SU-DHL-6 (cell line): ENCODE data around the gene PPP1R12C.

Experiments used
- H2AFZ ChIP-seq: fragments of 200-600 bp; sonication (generic); 2 replicates; pipeline ENCODE4 v1.6.1; 2014; ENCODE audit warnings: low read depth, mild to moderate bottlenecking, moderate library complexity, mixed read lengths, antibody characterized with exemption, low read length; ENCODE audit not compliant: severe bottlenecking
- H3F3A ChIP-seq: fragments of 200-600 bp; shearing (Covaris generic); 2 replicates; pipeline ENCODE4 v1.6.0; 2016; ENCODE audit warnings: antibody characterized with exemption, mild to moderate bottlenecking; ENCODE audit not compliant: insufficient read depth
- H3K27ac ChIP-seq: fragments of 200-600 bp; sonication (generic); 2 replicates; pipeline ENCODE4 v1.5.1; 2016; ENCODE audit warnings: low read depth, mild to moderate bottlenecking, low read length, moderate library complexity, mixed read lengths
- H3K27me3 ChIP-seq: fragments of 200-600 bp; sonication (generic), shearing (Covaris generic); 2 replicates; pipeline ENCODE4 v1.6.0; 2014; ENCODE audit warnings: mild to moderate bottlenecking, low read length
- H3K36me3 ChIP-seq: fragments of 200-600 bp; sonication (generic); 2 replicates; pipeline ENCODE4 v1.6.1; 2014; ENCODE audit warnings: mild to moderate bottlenecking, low read length, mixed read lengths
- H3K4me2 ChIP-seq: fragments of 300-600, 200-600 bp; shearing (Covaris generic), sonication (generic); 2 replicates; pipeline ENCODE4 v1.6.0; 2014; ENCODE audit warnings: low read length, low read depth, mild to moderate bottlenecking; ENCODE audit not compliant: poor library complexity, severe bottlenecking
- H3K4me3 ChIP-seq: fragments of 200-600 bp; sonication (generic); 2 replicates; pipeline ENCODE4 v1.5.1; 2014; ENCODE audit warnings: antibody characterized with exemption, low read length, mild to moderate bottlenecking, mixed read lengths; ENCODE audit not compliant: insufficient read depth, poor library complexity, severe bottlenecking
- H3K79me2 ChIP-seq: fragments of 200-600 bp; sonication (generic); 2 replicates; pipeline ENCODE4 v1.6.1; 2014; ENCODE audit warnings: mild to moderate bottlenecking, low read length, moderate library complexity; ENCODE audit not compliant: insufficient read depth
- H3K9ac ChIP-seq: fragments of 200-600 bp; sonication (generic); 2 replicates; pipeline ENCODE4 v1.7.0; 2014; ENCODE audit warnings: mild to moderate bottlenecking, low read length
- H3K9me2 ChIP-seq: fragments of 200-600 bp; sonication (generic); replicated peaks from 2 replicates; pipeline ENCODE4 v1.6.1; 2014; ENCODE audit warnings: low read length; ENCODE audit not compliant: insufficient read depth
- H3K9me3 ChIP-seq: fragments of 200-600 bp; sonication (generic); 2 replicates; pipeline ENCODE4 v1.6.1; 2014; ENCODE audit warnings: low read length, mixed read lengths; ENCODE audit not compliant: insufficient read depth
- H4K20me1 ChIP-seq: fragments of 200-600 bp; sonication (generic); 2 replicates; pipeline ENCODE4 v1.6.1; 2014; ENCODE audit warnings: low read depth, mild to moderate bottlenecking, antibody characterized with exemption, low read length, moderate library complexity, mixed read lengths
- EZH2phosphoT487 ChIP-seq: fragments of 200-600 bp; sonication (generic), shearing (Covaris generic); conservative IDR thresholded peaks from 2 replicates; pipeline ENCODE4 v1.6.1; 2018; ENCODE audit warnings: mild to moderate bottlenecking, antibody characterized with exemption, low read length, moderate library complexity, mixed read lengths
- TF ChIP-seq, protein P1 (sequence below): fragments of 200-600 bp; sonication (generic); IDR thresholded peaks from one replicate; pipeline ENCODE4 v1.5.1; 2017; ENCODE audit warnings: antibody characterized with exemption, mild to moderate bottlenecking, low read length, moderate library complexity; ENCODE audit not compliant: insufficient read depth, poor library complexity, severe bottlenecking

PPP1R12C gene

DNA sequence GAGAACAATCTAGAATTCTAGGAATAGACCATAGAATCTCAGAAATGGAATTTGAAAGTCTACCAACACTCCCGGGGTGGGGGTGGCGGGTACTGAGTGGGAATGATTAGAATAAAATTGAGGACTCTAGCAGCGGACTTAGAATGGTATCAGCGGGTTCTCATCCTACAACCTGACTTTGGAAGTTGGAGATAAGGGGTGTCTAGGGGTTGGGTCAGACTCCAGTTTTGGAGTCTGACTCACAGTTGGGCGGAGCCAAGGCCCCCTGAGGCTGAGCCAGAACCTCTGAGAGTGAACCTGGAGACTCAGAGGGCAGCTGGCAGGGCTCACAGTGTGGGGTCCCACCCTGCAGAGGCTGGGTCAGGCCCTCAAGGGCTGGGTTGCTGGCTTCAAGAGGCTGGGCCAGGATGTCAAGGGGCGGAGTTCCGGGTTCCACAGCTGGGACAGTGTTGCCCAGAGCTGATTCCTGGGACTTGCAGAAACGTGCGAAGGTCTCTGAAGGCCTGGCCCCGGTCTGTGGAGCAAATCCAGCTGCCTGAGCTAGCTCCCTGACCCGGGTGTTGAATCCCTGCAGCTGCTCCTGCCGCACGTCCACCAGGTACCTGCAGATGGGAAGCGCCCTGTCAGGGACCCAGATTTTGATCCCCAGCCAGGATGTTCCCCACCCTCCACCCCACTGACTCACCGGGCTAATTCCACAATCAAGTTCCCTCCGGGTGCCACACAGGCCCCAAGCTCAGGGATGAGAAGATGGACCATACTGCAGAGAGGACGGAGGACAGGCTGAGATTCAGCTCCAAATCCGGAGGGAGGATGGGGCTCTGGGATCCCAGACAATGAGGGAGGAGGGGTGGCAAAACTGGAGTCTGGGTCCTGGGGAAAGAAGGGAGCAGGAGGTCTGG is 41.7 kb upstream of the PPP1R12C start:
- no peaks in the 10 kb centered on the region for H3K9me3 ChIP-seq
- H4K20me1 ChIP-seq = no peaks in the 10 kb centered on the region
- H3K27ac ChIP-seq = no peak overlapping the region
- H3K4me2 ChIP-seq = no peak overlapping the region
- H3K9me2 ChIP-seq = no peaks in the 10 kb centered on the region
- no peaks in the 10 kb centered on the region for H3K36me3 ChIP-seq
- 0 out of 2 replicates have a peak, but pooled peaks cover 3% of the 10 kb centered on the region for H3F3A ChIP-seq
- H2AFZ ChIP-seq = no peak overlapping the region
- no peaks in the 10 kb centered on the region for H3K27me3 ChIP-seq
- no peaks in the 10 kb centered on the region for H3K79me2 ChIP-seq
- no peak for TF ChIP-seq EZH2phosphoT487
- TF ChIP-seq, protein P1, sequence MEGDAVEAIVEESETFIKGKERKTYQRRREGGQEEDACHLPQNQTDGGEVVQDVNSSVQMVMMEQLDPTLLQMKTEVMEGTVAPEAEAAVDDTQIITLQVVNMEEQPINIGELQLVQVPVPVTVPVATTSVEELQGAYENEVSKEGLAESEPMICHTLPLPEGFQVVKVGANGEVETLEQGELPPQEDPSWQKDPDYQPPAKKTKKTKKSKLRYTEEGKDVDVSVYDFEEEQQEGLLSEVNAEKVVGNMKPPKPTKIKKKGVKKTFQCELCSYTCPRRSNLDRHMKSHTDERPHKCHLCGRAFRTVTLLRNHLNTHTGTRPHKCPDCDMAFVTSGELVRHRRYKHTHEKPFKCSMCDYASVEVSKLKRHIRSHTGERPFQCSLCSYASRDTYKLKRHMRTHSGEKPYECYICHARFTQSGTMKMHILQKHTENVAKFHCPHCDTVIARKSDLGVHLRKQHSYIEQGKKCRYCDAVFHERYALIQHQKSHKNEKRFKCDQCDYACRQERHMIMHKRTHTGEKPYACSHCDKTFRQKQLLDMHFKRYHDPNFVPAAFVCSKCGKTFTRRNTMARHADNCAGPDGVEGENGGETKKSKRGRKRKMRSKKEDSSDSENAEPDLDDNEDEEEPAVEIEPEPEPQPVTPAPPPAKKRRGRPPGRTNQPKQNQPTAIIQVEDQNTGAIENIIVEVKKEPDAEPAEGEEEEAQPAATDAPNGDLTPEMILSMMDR = no peak
- H3K4me3 ChIP-seq = no peak overlapping the region
- H3K9ac ChIP-seq = no peak overlapping the region

DNA sequence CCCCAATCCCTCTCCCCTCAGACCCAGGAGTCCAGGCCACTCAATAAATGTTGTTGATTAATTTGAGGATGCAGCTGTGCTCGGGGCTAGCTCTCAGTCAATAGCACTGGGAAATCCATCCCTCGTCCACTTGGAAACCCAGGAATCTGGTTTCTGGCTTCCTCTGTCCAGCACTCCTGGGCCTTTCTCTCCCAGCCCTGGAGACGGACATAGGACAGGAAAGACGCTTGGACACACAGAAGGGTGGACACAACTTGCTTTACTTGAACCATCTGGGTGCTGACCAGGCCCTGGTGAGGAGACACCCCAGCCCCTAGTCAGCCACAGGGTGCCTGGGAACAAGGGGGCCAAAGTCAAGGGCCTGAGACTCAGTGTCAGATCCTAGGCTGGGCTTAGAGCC is 41.0 kb upstream of the PPP1R12C start:
- Histone ChIP-seq H3K4me3 (no peak overlapping the region), H4K20me1 (no peaks in the 10 kb centered on the region), H3K36me3 (no peaks in the 10 kb centered on the region), H3K9me3 (no peaks in the 10 kb centered on the region), H3K79me2 (no peaks in the 10 kb centered on the region), H3K4me2 (no peak overlapping the region), H2AFZ (no peak overlapping the region), H3K9me2 (no peaks in the 10 kb centered on the region), H3K27ac (no peak overlapping the region), H3F3A (peaks cover 3% of the 10 kb centered on the region; the same call in 1 of the 2 replicates), H3K9ac (no peak overlapping the region), H3K27me3 (no peaks in the 10 kb centered on the region)
- TF ChIP-seq, protein P1 = no peak
- TF ChIP-seq EZH2phosphoT487 = no peak

DNA sequence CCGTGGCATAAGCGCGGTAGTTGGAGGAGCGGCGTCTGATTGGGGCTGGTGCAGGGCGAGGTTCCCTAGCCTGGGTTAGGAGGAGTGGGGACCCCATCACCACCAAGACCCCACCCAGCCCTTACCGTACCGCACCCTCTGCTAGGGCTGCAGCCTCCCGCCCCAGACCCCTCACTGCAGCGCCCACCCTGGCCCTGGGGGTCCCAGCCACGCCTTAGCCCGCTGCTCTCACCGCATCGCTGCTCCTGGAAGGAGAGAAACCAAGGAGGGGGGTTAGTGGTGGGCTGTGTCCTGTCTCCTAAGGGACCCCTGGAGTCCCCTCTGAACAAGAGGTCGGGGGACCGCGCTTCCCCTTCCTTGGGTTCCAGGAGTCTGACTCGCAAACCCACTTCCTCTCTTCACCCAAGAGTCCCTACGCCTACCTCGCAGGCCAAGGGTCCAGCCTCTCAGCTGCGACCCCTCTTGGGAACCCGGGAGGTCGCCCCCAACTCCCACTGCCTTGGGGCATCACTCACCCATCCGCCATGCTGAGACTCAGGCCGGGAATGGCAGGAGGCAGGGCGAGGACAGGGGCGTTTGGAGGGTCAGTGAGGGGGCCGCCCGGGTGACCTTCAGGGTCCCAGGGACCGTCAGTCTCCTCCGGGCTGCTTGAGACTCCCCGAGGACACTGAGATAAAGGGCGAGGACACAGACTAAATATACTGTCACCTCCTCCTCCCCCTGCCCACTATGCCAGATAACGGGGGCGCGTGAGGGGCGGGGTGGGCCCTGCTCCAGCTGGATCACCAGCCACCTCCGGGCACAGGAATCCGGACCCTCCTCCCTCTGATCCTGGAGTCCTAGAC is 39.8 kb upstream of the PPP1R12C start, which contains the start of gene TNNI3:
TSS of gene TNNI3 (minus strand) at position 669 of the 845 bp plus-strand sequence. CDS start at position 526, 143 bp downstream.
- H3K4me3 ChIP-seq = no peak within 1 kb of the TSS
- H3K9me2 ChIP-seq = no peaks in the 10 kb centered on the region

More for the DNA sequence above, 39.8 kb upstream of the PPP1R12C start, which contains the start of gene TNNI3:
- H2AFZ ChIP-seq = no peak within 1 kb of the TSS
- peaks cover 1% of the 10 kb centered on the region; the same call in 1 of the 2 replicates for H3F3A ChIP-seq
- H3K9ac ChIP-seq = no peak within 1 kb of the TSS
- no peak within 1 kb of the TSS for H3K4me2 ChIP-seq
- H4K20me1 ChIP-seq = no peaks in the 10 kb centered on the region
- H3K9me3 ChIP-seq = no peaks in the 10 kb centered on the region
- no peaks in the 10 kb centered on the region for H3K27me3 ChIP-seq
- no peaks in the 10 kb centered on the region for H3K79me2 ChIP-seq
- TF ChIP-seq, protein P1 = no peak
- no peak for TF ChIP-seq EZH2phosphoT487
- no peak within 1 kb of the TSS for H3K27ac ChIP-seq
- H3K36me3 ChIP-seq = no peaks in the 10 kb centered on the region
